GM19468 (cell line): ENCODE data around the gene HSPB8.

Experiments used
- ATAC-seq: cut with Tn5 transposase; IDR thresholded peaks from one replicate; pipeline ENCODE4 v1.9.1; 2021; ENCODE audit warnings: mild to moderate bottlenecking, moderate library complexity, moderate number of reproducible peaks; ENCODE audit not compliant: unreplicated experiment; ENCODE audit errors: extremely low read depth

The HSPB8 gene

DNA sequence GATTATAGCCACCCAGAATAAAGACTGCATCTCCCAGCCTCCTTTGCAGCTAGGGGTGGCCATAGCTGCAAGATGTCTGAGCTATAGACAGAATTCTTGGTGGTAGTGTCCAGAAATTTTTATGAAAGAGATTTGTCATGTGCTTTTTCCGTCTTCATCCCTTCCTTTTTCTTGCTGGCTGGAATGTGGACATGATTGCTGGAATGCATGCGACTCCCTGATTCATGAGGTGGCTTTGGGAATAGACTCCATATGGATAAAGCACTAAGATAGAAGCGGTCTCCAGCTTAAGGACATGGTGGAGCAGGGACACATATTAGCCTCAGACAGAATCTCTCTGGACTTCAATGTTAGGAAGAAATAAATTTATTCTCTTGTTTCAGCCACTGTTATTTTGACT, 10.0 kb upstream of the HSPB8 start:
- ATAC-seq: no peak

DNA sequence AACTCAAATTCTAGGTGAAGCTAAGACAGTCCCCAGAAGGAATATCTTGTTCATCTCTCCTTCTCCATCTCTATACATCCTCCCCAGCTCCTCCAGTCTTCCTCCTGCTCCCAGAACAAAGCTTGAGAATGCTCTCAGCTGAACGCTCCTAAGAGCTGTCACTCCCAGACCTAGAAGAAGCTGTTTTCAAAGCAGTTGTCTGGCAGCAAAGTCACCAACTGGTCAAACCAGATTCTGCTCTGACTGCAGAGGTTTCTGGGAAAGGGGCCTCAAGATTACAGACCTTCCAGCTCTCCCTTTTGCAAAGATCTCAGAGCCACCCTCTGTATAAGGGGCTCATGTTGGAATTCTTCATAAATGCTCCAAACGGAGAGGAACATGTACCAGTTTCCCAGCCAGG, 9.6 kb upstream of the HSPB8 start:
- no peak for ATAC-seq

DNA sequence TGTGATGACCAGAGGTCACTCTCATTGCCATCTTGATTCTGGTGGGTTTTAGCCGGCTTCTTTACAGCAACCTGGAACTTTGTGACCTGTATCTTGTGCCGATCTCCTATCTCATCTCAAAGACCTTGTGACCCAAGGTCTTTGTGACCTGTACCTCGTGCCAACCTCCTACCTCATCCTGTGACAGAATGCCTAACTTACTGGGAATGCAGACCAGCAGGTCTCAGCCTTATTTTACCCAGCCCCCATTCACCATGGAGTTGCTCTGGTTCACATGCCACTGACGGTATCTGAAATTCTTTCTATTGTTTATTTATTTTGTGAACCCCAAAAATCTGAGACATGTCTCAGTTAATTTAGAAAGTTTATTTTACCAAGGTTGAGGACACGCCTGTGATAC, 7.4 kb upstream of the HSPB8 start:
- ATAC-seq: no peak

GRCh38 chr12:119171691-119172425, 6.9 kb upstream of the HSPB8 start:
- ATAC-seq: no peak

GRCh38 chr12:119175081-119175480, 3.6 kb upstream of the HSPB8 start:
- no peak for ATAC-seq

DNA sequence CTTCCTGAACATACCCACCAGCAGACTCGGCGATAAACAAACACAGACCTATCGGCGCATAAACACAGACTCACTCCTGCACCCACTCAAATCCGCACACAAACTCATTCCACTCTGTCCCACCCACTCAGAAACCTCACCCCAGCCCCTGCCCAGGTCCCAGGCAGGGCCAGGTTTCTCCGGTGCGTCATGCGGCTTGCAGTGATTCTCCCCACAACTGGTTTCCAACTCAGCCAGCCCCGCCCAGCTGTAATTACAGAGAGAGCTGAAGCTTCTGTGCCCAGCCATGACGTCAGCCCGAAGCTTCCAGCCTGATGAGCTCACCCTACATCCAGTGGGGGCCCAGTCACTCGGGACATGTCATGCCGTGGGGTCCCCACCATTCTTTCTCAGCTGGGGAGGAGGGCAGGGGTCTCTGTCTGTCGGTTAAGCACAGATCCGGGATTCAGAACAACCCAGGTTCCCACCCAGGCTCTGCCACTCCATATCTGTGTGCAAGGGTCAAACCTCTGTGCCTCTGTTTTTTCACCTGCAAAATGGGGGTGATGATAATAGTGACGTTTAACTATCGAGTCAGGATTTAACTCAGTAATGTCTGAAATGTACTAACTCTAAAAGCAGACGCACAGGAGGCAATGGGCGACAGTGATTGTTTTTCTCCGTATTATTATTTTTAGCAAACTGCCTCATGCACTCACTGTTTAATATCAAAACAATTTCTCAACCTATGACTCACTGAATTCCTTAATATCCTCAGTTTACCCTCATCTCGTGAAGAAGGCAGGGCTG, 2.3 kb upstream of the HSPB8 start:
- no peak for ATAC-seq

GRCh38 chr12:119177056-119177325, 1.7 kb upstream of the HSPB8 start:
- ATAC-seq: no peak

DNA sequence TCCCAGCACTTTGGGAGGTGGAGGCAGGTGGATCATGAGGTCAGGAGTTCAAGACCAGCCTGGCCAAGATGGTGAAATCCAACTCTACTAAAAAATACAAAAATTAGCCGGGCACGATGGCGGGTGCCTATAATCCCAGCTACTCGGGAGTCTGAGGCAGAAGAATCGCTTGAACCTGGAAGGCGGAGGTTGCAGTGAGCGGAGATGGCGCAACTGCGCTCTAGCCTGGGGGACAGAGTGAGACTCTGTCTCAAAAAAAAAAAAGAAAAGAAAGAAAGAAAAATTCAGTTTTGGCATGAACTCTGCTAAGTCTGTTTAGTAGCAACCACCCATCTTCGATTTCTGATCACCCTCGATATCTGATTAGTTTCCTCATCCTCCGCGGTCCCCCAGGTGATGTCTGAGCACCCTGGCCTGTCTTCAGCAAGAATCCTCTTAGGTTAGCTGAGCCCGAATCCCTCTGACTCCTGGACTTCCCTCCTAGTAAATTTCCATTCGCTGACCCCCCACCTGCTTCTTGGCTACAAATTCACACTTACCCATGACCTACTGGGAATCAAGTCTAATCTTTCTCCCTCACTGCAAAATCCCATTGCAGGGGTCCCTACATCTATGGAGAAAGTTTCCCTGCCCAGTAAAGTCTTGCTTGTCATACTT, 879 bp upstream of the HSPB8 start:
- no peak for ATAC-seq

GRCh38 chr12:119179335-119180021, 747 bp downstream of the HSPB8 start:
- no peak for ATAC-seq

GRCh38 chr12:119180380-119181040, 1.8 kb downstream of the HSPB8 start:
- ATAC-seq: no peak

- ATAC-seq: no peak
Observed at GRCh38 chr12:119181202-119181601, 2.5 kb downstream of the HSPB8 start.

DNA sequence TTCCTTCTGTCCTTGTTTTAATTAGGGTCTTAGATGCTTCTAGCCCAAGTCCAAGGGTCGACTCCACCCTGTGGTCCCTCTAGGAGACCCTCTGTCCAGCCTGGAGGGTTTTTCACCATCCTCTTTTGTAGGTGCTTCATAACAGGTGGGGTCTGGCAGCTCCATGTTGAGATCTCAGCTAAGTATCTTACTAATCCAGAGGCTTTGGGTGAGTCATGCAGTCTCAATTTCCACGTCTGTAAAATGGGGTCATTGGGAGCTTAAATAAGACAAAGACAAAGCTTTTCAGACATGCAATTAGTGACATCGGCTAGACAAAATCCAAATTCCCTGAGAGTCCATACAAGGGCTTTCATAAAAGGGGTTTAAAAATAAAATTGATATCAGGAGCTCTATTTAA, 3.2 kb downstream of the HSPB8 start:
- no peak for ATAC-seq

GRCh38 chr12:119182701-119183493, 4.2 kb downstream of the HSPB8 start:
- no peak for ATAC-seq

DNA sequence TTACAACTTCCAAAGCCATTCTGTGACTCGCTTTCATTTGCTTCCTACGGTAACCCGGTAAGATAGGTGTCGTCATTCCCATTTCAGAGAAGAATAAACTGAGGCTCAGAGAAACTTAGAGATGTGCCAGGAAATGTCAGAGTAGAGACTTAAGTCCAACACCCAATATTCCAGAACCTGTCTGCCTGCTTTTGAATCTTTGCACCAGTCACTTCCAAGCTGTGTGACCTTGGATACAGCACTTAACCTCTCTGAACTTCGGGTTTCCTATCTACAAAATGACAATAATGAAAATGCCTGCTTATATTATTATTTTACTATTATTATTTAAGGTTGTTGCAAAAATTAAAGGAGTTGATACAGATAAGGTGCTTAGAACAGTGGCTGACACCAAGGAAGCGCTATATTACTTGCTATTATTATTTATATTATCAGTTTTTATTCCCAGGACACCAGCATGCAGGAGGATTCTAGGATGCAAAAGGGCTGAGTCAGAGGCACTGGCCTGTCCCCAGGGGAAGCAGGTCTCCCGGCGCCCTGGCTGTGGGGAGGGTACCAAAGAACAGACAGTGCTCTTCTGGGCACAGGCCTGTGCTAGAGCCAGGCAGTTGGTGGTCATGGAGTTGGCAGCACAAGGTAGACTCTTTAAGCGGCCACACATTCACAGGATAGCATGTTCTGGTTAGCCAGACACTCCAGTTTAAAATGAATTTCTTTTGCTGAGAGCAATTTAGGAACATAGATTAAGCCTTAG, 5.4 kb downstream of the HSPB8 start:
- ATAC-seq: no peak

- no peak for ATAC-seq
Observed at GRCh38 chr12:119195256-119195655, 16.5 kb downstream of the HSPB8 start.

DNA sequence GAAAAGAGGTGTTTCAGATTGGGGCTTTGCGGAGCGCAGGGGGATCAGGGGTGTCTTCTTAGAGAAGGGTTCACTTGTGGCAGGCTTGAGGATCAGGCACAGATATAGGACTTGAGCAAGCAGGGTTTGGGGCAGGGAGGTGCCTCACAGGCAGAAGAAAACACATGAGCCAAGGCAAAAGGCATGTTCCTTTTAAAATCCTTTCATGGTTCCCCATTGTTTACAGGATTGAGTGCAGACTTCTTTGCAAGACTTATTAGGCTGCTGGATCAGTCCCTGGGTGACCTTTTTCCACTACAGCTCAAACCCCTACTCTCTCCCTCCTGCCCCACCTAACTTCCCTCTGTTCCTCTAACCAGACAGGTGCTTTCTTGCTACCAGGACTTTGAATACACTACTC, 19.7 kb downstream of the HSPB8 start:
- no peak for ATAC-seq

DNA sequence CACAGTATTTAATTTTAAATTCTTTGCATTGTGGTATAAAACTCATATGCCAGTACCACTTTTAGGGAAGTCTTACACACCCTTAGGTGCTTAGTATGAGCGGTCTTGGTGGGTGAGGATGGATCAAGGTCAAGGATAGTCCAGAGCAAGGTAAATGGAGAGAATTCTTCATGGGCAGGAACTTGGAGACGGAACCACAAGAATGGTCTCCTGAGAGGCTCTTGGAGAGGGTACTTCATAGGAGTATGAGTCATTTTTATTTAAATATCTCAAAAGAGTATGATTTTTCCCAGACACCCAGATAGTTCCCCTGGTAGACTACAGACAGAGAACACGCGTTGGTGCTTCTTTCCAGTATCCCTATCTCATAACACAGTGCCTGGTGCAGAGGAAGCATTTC, 21.9 kb downstream of the HSPB8 start:
- ATAC-seq: no peak

GRCh38 chr12:119201789-119202543, 23.2 kb downstream of the HSPB8 start:
- no peak for ATAC-seq
